ENCODE data around the gene CD36.

GRCh38 chr7:80662252-80662651 is 23.8 kb downstream of the CD36 start:
- TF ChIP-seq CTCF (IDR thresholded peaks at IDR 0.05; ENCODE audit: extremely low read depth in 1 of 2, insufficient read depth in 1 of 2, low read depth in 1 of 2, low read length in 2 of 2) (no peak), POLR2AphosphoS5 (IDR thresholded peaks at IDR 0.05; ENCODE audit: insufficient read depth, low read depth, low read length) (no peak), POLR2A (IDR thresholded peaks at IDR 0.05; ENCODE audit: low read depth, low read length) (no peak)
